Heart left ventricle (tissue), 16 donors: Measurements from ENCODE around the gene E2F1. TPM values are rescaled to one million over a fixed set of nuclear protein-coding genes. Genes with fewer than 3 reads are reported as not detected.

Experiments
- ATAC-seq, 4 donors: fragments of 200-7000 bp; cut with Tn5 transposase; one replicate each; pipeline ENCODE4 v1.9.1; 2020 to 2022; ENCODE audit warnings: moderate library complexity in 4 of 4, mild to moderate bottlenecking in 3 of 4, moderate number of reproducible peaks in 1 of 4
- DNase-seq, 5 donors: peaks; one replicate each; pipeline ENCODE4 v3.0.0-alpha.2; 2020
- H3K27ac ChIP-seq, 12 donors: fragments of 200-600 bp; sonication (generic) in 4 of 12; one replicate each; pipeline versions ENCODE4 v1.5.0 to v1.8.0; 2016 to 2022; ENCODE audit warnings: mild to moderate bottlenecking in 2 of 12
- H3K27me3 ChIP-seq, 9 donors: fragments of 200-600 bp; sonication (generic) in 2 of 9; one replicate each; pipeline versions ENCODE4 v1.5.1 to v1.8.0; 2016 to 2022; ENCODE audit warnings: mild to moderate bottlenecking in 3 of 9
- H3K36me3 ChIP-seq, 9 donors: fragments of 200-600 bp; sonication (generic) in 2 of 9; one replicate each; pipeline versions ENCODE4 v1.5.0 to v1.8.0; 2018 to 2022; ENCODE audit warnings: mild to moderate bottlenecking in 2 of 9
- H3K4me1 ChIP-seq, 12 donors: fragments of 200-600 bp; sonication (generic) in 4 of 12; one replicate each; pipeline versions ENCODE4 v1.5.0 to v1.8.0; 2016 to 2022; ENCODE audit warnings: mild to moderate bottlenecking in 3 of 12
- H3K4me3 ChIP-seq, 12 donors: fragments of 200-600 bp; sonication (generic) in 4 of 12; one replicate each; pipeline versions ENCODE4 v1.5.0 to v1.8.0; 2017 to 2022; ENCODE audit warnings: mild to moderate bottlenecking in 9 of 12, moderate library complexity in 4 of 12
- H3K9me3 ChIP-seq, 12 donors: fragments of 200-600 bp; sonication (generic) in 4 of 12; one replicate each; pipeline versions ENCODE4 v1.5.0 to v1.8.0; 2016 to 2022; ENCODE audit warnings: mild to moderate bottlenecking in 1 of 12
- CTCF ChIP-seq, 12 donors: fragments of 200-600 bp; sonication (generic) in 4 of 12; IDR thresholded peaks; one replicate each; pipeline versions ENCODE4 v1.5.0 to v1.8.0; 2018 to 2022; ENCODE audit warnings: antibody characterized with exemption in 12 of 12, mild to moderate bottlenecking in 5 of 12
- POLR2A ChIP-seq, 2 donors: fragments of 450-650 bp; IDR thresholded peaks; one replicate each; pipeline ENCODE4 v1.6.1; 2017; ENCODE audit warnings: antibody characterized with exemption in 2 of 2, mild to moderate bottlenecking in 2 of 2, moderate library complexity in 2 of 2
- WGBS, 4 donors: extraction: QIAGEN DNeasy Blood & Tissue Kit in 2 of 4; methylation state at CpG; one replicate each; pipeline versions ENCODE4 v1.1.5 to v1.1.7; 2013 to 2018; 5-methylcytosine and 5-hydroxymethylcytosine counted together
- intact Hi-C, 10 donors: fragments of 100-400 bp; cut with DNase I; formaldehyde crosslinking; loops; one replicate each; pipeline versions ENCODE4 v1.11.1 to v1.14.2; 2022
- polyA plus RNA-seq, 2 donors: library from polyadenylated mRNA; stranded (reverse); fragments of 200-250 nt; gene quantifications; one replicate each; pipeline ENCODE4 v1.2.3, GENCODE V29; 2013
- total RNA-seq, 9 donors: library from RNA; depleted of rRNA in 2 of 9; stranded (reverse); fragments of >200 nt in 2 of 9; fragmentation: NEBNext Ultra II Directional in 3 of 9; extraction: Animal tissue kit (Norgen Biotek cat#: 25700) in 3 of 9; gene quantifications; one replicate each; pipeline versions ENCODE4 v1.1.0 to v1.2.4, GENCODE V29; 2016 to 2023
- donor health status: ischemic (EF 13 %, LVEDD 7.1; RV severe dilation, severe dysfunction).
- donor health status: healthy with polysubstance abuse.
- donor health status: DM: no; HTN: yes; CAD: no.
- donor health status: DM: no; HTN: no; CAD: no.
- donor health status: ischemic (EF 25% LVEDD 6.9; RV normal size, moderate dysfunction).
- donor health status: ischemic (EF 25% LVEDD 5.7; RV mildly dilated, moderate dysfunction).
- donor health status: healthy.
- donor health status: DM: yes; HTN: yes; CAD: no.
- donor health status: ischemic (EF 35%, LVEDD 5.7; RV mildly dilated, moderate dysfunction).
- donor health status: nonischemic (EF 11% LVEDD 7.7; RV severe dilation, severe dysfunction).
- donor health status: DM: yes; HTN: yes; CAD: no.
- donor health status: PGD.
- donor health status: ischemic (EF 29% LVEDD 5.4; RV normal size, mild dysfunction).
- donor health status: nonischemic (EF 23%, LVEDD 6.1; RV moderate dilation, normal function).

The E2F1 gene
- total and polyA plus RNA-seq, 11 donors: 0.32 to 6.4 (median 1.1) TPM

- Histone ChIP-seq H3K27me3 (no peaks in the 10 kb centered on the region), H3K4me3 (no peak overlapping the region), H3K4me1 (no peaks in the 10 kb centered on the region), H3K27ac (no peak overlapping the region), H3K36me3 (peaks cover 0 to 100% (median 84%) of the 10 kb centered on the region in 9 donors), H3K9me3 (no peaks in the 10 kb centered on the region)
- DNase-seq (no peak), ATAC-seq (no peak)
- 91 to 97% (median 95%) methylated on average over 5 of the region's 5 CpGs for WGBS, 4 donors
- intact Hi-C loops: no loop called here
- TF ChIP-seq CTCF (IDR thresholded peaks at IDR 0.05) (no peak), POLR2A (IDR thresholded peaks at IDR 0.05) (no peak)
These were observed 56.2 kb downstream of the E2F1 start for GRCh38 chr20:33629979-33630378.

DNA sequence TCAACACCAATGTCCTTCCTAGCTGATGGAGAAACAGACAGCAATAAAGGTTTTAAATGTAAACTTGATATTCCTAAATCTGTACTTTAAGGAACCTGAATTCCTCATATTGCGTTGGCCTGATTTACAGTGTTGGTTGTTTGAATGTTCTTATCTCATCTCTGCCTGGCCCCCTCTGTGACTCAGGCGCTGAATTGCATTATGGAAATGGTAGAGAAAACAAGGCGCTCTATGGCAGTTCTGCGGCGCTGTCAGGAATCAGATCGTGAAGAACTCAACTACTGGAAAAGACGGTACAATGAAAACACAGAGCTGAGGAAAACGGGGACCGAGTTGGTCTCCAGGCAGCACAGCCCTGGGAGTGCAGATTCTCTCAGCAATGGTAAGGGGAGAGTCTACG, 56.7 kb downstream of the E2F1 start:
- H3K36me3 ChIP-seq: peaks cover 0 to 100% (median 88%) of the 10 kb centered on the region in 9 donors
- ATAC-seq (no peak), DNase-seq (no peak)
- TF ChIP-seq POLR2A (IDR thresholded peaks at IDR 0.05): no peak
- no peak for TF ChIP-seq CTCF (IDR thresholded peaks at IDR 0.05)
- H3K4me1 ChIP-seq: no peaks in the 10 kb centered on the region
- WGBS, 4 donors: 93 to 96% (median 94%) methylated on average over 10 of the region's 10 CpGs
- no peak overlapping the region for H3K4me3 ChIP-seq
- H3K9me3 ChIP-seq: no peaks in the 10 kb centered on the region
- no peak overlapping the region for H3K27ac ChIP-seq
- no peaks in the 10 kb centered on the region for H3K27me3 ChIP-seq
- intact Hi-C loops: no loop called here

DNA sequence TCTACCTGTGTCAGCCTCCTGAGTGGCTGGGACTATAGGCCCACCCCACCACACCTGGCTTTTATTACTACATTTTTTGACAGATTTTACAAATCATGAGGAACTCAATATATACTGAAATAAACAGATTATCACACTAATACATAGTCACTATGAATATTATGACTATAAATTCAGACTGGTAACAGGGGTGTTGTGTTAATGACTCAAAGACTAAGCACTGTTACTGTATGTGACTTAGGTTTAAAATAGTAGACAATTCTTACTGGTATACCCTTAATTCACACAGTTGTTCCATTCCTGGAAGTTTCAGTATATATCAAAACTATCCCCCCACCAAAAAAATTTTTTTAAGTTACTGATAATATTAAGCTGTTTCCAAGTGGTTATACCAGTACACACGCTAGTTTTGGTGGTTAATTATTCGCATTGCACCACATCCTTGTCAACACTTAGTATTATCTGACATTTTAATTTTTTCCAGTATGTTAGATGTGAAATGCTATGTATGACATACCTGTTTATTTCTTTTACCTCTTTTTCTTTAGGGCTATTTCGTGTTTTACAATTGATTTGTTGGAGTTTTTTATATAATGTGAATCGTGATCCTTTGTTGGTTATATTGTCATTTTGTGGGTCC, 58.5 kb downstream of the E2F1 start:
- WGBS, 4 donors: 97 to 99% (median 98%) methylated on average over 4 of the region's 4 CpGs
- peaks cover 0 to 99% (median 87%) of the 10 kb centered on the region in 9 donors for H3K36me3 ChIP-seq
- H3K9me3 ChIP-seq: no peaks in the 10 kb centered on the region
- no peak overlapping the region for H3K4me3 ChIP-seq
- TF ChIP-seq POLR2A (IDR thresholded peaks at IDR 0.05) (no peak), CTCF (IDR thresholded peaks at IDR 0.05) (no peak)
- DNase-seq (no peak), ATAC-seq (no peak)
- intact Hi-C loops: no loop called here
- H3K4me1 ChIP-seq: no peaks in the 10 kb centered on the region
- no peak overlapping the region for H3K27ac ChIP-seq
- no peaks in the 10 kb centered on the region for H3K27me3 ChIP-seq

DNA sequence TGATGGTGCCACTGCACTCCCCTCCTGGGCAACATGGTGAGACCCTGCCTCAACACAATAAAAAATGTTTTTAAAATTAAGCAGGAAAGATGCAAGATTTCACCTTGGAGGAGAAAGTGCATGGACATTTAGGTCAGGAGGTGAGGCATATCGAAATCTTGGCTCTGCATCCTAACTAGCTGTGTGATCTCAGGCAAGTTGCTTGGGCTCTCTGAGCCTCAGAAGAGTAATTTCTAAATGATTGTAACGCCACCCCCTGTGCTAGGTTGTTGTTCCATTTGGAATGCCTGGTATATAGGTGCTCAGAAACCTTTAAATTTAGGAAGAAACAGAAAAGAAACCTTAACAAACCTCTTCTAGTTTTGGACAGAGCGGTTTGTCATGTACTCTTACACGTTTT, 60.0 kb downstream of the E2F1 start:
- ATAC-seq (no peak), DNase-seq (no peak)
- H3K36me3 ChIP-seq: peaks cover 0 to 93% (median 82%) of the 10 kb centered on the region in 9 donors
- TF ChIP-seq CTCF (IDR thresholded peaks at IDR 0.05) (no peak), POLR2A (IDR thresholded peaks at IDR 0.05) (no peak)
- 95 to 99% (median 97%) methylated on average over 4 of the region's 4 CpGs for WGBS, 4 donors
- H3K27ac ChIP-seq: no peak overlapping the region
- no peak overlapping the region for H3K4me3 ChIP-seq
- no peaks in the 10 kb centered on the region for H3K27me3 ChIP-seq
- intact Hi-C loops: no loop called here
- peaks cover 0 to 6% (median 0%) of the 10 kb centered on the region in 12 donors for H3K4me1 ChIP-seq
- H3K9me3 ChIP-seq: no peaks in the 10 kb centered on the region

Other genes starting within 250 kb of the E2F1 start
- gene SNTA1, start 242.6 kb downstream of the E2F1 start, total RNA-seq: 100 to 1,000 TPM; 122 to 318 (median 166) TPM
- 100 to 1,000 TPM in 1 of 2 donors, 10 to 100 TPM in 1; 91.0 to 201 TPM for gene SNTA1, start 242.6 kb downstream of the E2F1 start, polyA plus RNA-seq
- gene CBFA2T2, start 196.3 kb downstream of the E2F1 start, total RNA-seq: 10 to 100 TPM in 5 of 9 donors, 1 to 10 TPM in 4; 7.4 to 15.0 (median 11.3) TPM
- gene CBFA2T2, start 196.3 kb downstream of the E2F1 start, polyA plus RNA-seq: 1 to 10 TPM; 4.6 to 6.5 TPM
- gene C20orf144, start 24.1 kb downstream of the E2F1 start, total RNA-seq: under 1 TPM in 2 of 9 donors, not detected in 7; 0.13 to 0.50 TPM
- gene C20orf144, start 24.1 kb downstream of the E2F1 start, polyA plus RNA-seq: under 1 TPM in 1 of 2 donors, not detected in 1; 0.15 TPM
- gene ACTL10, start 19.4 kb downstream of the E2F1 start, total RNA-seq: 1 to 10 TPM in 1 of 9 donors, under 1 TPM in 8; 0.13 to 1.1 (median 0.36) TPM
- under 1 TPM; 0.23 to 0.57 TPM for gene ACTL10, start 19.4 kb downstream of the E2F1 start, polyA plus RNA-seq
- 100 to 1,000 TPM in 1 of 9 donors, 10 to 100 TPM in 8; 54.5 to 111 (median 74.8) TPM for gene NECAB3, start 12.0 kb downstream of the E2F1 start, total RNA-seq
- 10 to 100 TPM; 37.6 to 67.2 TPM for gene NECAB3, start 12.0 kb downstream of the E2F1 start, polyA plus RNA-seq
- gene PXMP4, start 33.9 kb upstream of the E2F1 start, total RNA-seq: 10 to 100 TPM in 6 of 9 donors, 1 to 10 TPM in 3; 8.2 to 13.0 (median 11.9) TPM
- gene PXMP4, start 33.9 kb upstream of the E2F1 start, polyA plus RNA-seq: 1 to 10 TPM; 5.0 to 7.5 TPM
- 1 to 10 TPM; 1.2 to 3.3 (median 1.5) TPM for gene ZNF341, start 45.6 kb upstream of the E2F1 start, total RNA-seq
- gene ZNF341, start 45.6 kb upstream of the E2F1 start, polyA plus RNA-seq: 1 to 10 TPM; 1.9 to 2.0 TPM
- gene CHMP4B, start 125.0 kb upstream of the E2F1 start, total RNA-seq: 100 to 1,000 TPM in 5 of 9 donors, 10 to 100 TPM in 4; 46.2 to 225 (median 106) TPM
- 100 to 1,000 TPM; 127 to 233 TPM for gene CHMP4B, start 125.0 kb upstream of the E2F1 start, polyA plus RNA-seq